ENCODE data around the gene ADGRV1.

Gene ADGRV1

GRCh38 chr5:90558344-90559192 is at the start of gene ADGRV1:
Gene ADGRV1 (plus strand): TSS chr5:90558797. CDS start chr5:90558896, 99 bp downstream.
- DNase-seq: no peak

GRCh38 chr5:90510438-90510837 is 48.2 kb upstream of the ADGRV1 start:
- DNase-seq: no peak

GRCh38 chr5:90514520-90514919 is 44.1 kb upstream of the ADGRV1 start:
- no peak for DNase-seq

- DNase-seq: no peak
These were observed 39.9 kb upstream of the ADGRV1 start for GRCh38 chr5:90518661-90519060.

- DNase-seq: no peak
These were observed 39.5 kb upstream of the ADGRV1 start for GRCh38 chr5:90519081-90519480.

- DNase-seq: no peak
These were observed 29.9 kb upstream of the ADGRV1 start for GRCh38 chr5:90528601-90529193.

GRCh38 chr5:90529194-90529938 is 29.2 kb upstream of the ADGRV1 start, which contains the start of gene LYSMD3:
Gene LYSMD3 (minus strand): TSS chr5:90529584. CDS start chr5:90525289, 4,295 bp downstream.
- DNase-seq: peak; percentile 98

GRCh38 chr5:90529939-90530677 is 28.5 kb upstream of the ADGRV1 start:
- DNase-seq: peak; percentile 74

- no peak for DNase-seq
These were observed 27.7 kb upstream of the ADGRV1 start for GRCh38 chr5:90530736-90531487.

GRCh38 chr5:90533794-90534193 is 24.8 kb upstream of the ADGRV1 start:
- DNase-seq: no peak

GRCh38 chr5:90534922-90535321 is 23.7 kb upstream of the ADGRV1 start:
- DNase-seq: no peak

GRCh38 chr5:90542827-90543519 is 15.6 kb upstream of the ADGRV1 start:
- DNase-seq: no peak

GRCh38 chr5:90545511-90545910 is 13.1 kb upstream of the ADGRV1 start:
- no peak for DNase-seq

- no peak for DNase-seq
These were observed 12.3 kb upstream of the ADGRV1 start for GRCh38 chr5:90546216-90546837.

GRCh38 chr5:90547072-90547536 is 11.5 kb upstream of the ADGRV1 start:
- no peak for DNase-seq

GRCh38 chr5:90548069-90548593 is 10.5 kb upstream of the ADGRV1 start:
- DNase-seq: no peak

- DNase-seq: no peak
These were observed 9.4 kb upstream of the ADGRV1 start for GRCh38 chr5:90549223-90549622.

- DNase-seq: no peak
These were observed 8.8 kb upstream of the ADGRV1 start for GRCh38 chr5:90549729-90550275.

GRCh38 chr5:90550963-90551362 is 7.6 kb upstream of the ADGRV1 start:
- DNase-seq: no peak

- no peak for DNase-seq
These were observed 7.2 kb upstream of the ADGRV1 start for GRCh38 chr5:90551376-90551775.

Measured in activated CD4-positive, alpha-beta T cell treated with anti-CD3 and anti-CD28 coated beads, Interleukin-2, Interleukin-6, amounts not matched to agents 100 ng/mL and 50 ng/mL, durations not matched to agents 16 hours and 8 hours (primary cell).